Loucy (cell line): ENCODE measurements around the gene WDR1.

Experiments used
- H2AFZ ChIP-seq: fragments of 200-600 bp; sonication (generic); 2 replicates; pipeline ENCODE4 v1.6.0; 2016; ENCODE audit warnings: antibody characterized with exemption, mild to moderate bottlenecking, low read length, moderate library complexity
- H3F3A ChIP-seq: fragments of 200-600 bp; 2 replicates; pipeline ENCODE4 v1.6.0; 2016; ENCODE audit warnings: antibody characterized with exemption, low read depth, mild to moderate bottlenecking
- H3K27me3 ChIP-seq: fragments of 200-600 bp; sonication (generic); 2 replicates; pipeline ENCODE4 v1.6.1; 2014; ENCODE audit warnings: low read length, mild to moderate bottlenecking; ENCODE audit not compliant: insufficient read depth, poor library complexity, severe bottlenecking
- H3K36me3 ChIP-seq: fragments of 200-600 bp; sonication (generic); 2 replicates; pipeline ENCODE4 v1.6.1; 2016; ENCODE audit warnings: low read length; ENCODE audit not compliant: insufficient read depth
- H3K4me1 ChIP-seq: fragments of 200-600 bp; sonication (generic); 2 replicates; pipeline ENCODE4 v1.5.1; 2014; ENCODE audit warnings: low read length, mild to moderate bottlenecking; ENCODE audit not compliant: insufficient read depth, poor library complexity, severe bottlenecking
- H3K4me2 ChIP-seq: fragments of 200-600 bp; sonication (generic); 2 replicates; pipeline ENCODE4 v1.6.0; 2014; ENCODE audit warnings: antibody characterized with exemption, low read length, low read depth, mild to moderate bottlenecking; ENCODE audit not compliant: poor library complexity, severe bottlenecking
- H3K4me3 ChIP-seq: fragments of 200-600 bp; sonication (generic); 2 replicates; pipeline ENCODE4 v1.5.1; 2014; ENCODE audit warnings: low read length, mild to moderate bottlenecking, mixed read lengths; ENCODE audit not compliant: poor library complexity, severe bottlenecking
- H3K79me2 ChIP-seq: fragments of 200-600 bp; sonication (generic); 2 replicates; pipeline ENCODE4 v1.6.1; 2014; ENCODE audit warnings: low read length; ENCODE audit not compliant: insufficient read depth
- H3K9ac ChIP-seq: fragments of 200-600 bp; sonication (generic); 2 replicates; pipeline ENCODE4 v1.6.0; 2014; ENCODE audit warnings: mild to moderate bottlenecking, low read depth, low read length, moderate library complexity; ENCODE audit not compliant: poor library complexity, severe bottlenecking
- H3K9me2 ChIP-seq: fragments of 200-600 bp; sonication (generic); replicated peaks from 2 replicates; pipeline ENCODE4 v1.6.1; 2016; ENCODE audit warnings: low read depth, low read length, mixed read lengths
- H3K9me3 ChIP-seq: fragments of 200-600 bp; sonication (generic); 2 replicates; pipeline ENCODE4 v1.6.1; 2014; ENCODE audit warnings: mild to moderate bottlenecking, antibody characterized with exemption, low read length, low read depth; ENCODE audit not compliant: insufficient read depth
- H4K20me1 ChIP-seq: fragments of 200-600 bp; sonication (generic); 2 replicates; pipeline ENCODE4 v1.6.0; 2014; ENCODE audit warnings: antibody characterized with exemption, low read length, mild to moderate bottlenecking; ENCODE audit not compliant: insufficient read depth, poor library complexity, severe bottlenecking
- EZH2phosphoT487 ChIP-seq: fragments of 200-600 bp; IDR thresholded peaks from 2 replicates; pipeline ENCODE4 v1.6.1; 2018; ENCODE audit warnings: antibody characterized with exemption, mild to moderate bottlenecking, moderate library complexity, borderline replicate concordance
- TF ChIP-seq, protein P1 (sequence below): fragments of 200-600 bp; sonication (generic); conservative IDR thresholded peaks from 2 replicates; pipeline ENCODE4 v1.5.1; 2014; ENCODE audit warnings: mild to moderate bottlenecking, antibody characterized with exemption, low read length

WDR1 gene

DNA sequence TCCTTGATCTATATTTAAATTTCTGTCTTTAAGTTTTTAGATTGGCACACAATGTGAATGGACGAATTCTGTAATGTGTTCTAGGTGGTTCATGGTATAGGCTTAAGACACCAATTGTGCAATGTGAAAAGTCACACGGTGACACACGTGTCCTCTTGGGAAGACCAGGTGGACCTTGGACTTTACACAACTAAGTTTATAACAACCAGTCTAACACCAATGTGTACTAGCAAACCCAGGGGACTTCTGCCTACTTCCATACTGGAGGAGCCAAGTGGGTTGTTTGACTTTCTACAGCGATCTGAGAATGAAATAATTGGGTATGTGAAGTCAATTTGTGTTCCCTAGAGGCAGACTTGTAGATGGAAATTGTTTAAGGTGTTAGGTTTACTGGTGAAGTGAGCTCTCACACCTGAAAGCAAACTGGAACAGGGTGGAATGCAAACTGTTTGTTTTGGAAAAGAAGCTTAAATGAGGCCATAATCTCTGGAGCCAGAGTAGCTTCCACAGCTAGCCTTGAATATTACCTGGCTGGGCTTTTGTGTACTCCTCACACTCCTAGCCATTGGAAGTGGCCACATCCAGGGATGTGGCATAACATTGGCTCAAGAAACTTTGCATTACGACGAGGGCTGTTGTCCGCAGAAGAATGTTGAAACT is 45.9 kb upstream of the WDR1 start:
- peak overlapping the region; percentile 63 for H3K9ac ChIP-seq
- H3K9me3 ChIP-seq: no peaks in the 10 kb centered on the region
- no peaks in the 10 kb centered on the region for H3K9me2 ChIP-seq
- H2AFZ ChIP-seq: no peak overlapping the region
- TF ChIP-seq, protein P1, sequence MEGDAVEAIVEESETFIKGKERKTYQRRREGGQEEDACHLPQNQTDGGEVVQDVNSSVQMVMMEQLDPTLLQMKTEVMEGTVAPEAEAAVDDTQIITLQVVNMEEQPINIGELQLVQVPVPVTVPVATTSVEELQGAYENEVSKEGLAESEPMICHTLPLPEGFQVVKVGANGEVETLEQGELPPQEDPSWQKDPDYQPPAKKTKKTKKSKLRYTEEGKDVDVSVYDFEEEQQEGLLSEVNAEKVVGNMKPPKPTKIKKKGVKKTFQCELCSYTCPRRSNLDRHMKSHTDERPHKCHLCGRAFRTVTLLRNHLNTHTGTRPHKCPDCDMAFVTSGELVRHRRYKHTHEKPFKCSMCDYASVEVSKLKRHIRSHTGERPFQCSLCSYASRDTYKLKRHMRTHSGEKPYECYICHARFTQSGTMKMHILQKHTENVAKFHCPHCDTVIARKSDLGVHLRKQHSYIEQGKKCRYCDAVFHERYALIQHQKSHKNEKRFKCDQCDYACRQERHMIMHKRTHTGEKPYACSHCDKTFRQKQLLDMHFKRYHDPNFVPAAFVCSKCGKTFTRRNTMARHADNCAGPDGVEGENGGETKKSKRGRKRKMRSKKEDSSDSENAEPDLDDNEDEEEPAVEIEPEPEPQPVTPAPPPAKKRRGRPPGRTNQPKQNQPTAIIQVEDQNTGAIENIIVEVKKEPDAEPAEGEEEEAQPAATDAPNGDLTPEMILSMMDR: no peak
- TF ChIP-seq EZH2phosphoT487: no peak
- H4K20me1 ChIP-seq: no peaks in the 10 kb centered on the region
- H3K36me3 ChIP-seq: no peaks in the 10 kb centered on the region
- peak overlapping the region; percentile 56 for H3K4me3 ChIP-seq
- peaks cover 71% of the 10 kb centered on the region for H3K4me1 ChIP-seq
- H3F3A ChIP-seq: peaks cover 7% of the 10 kb centered on the region; the same call in 1 of the 2 replicates
- no peaks in the 10 kb centered on the region for H3K79me2 ChIP-seq
- no peaks in the 10 kb centered on the region for H3K27me3 ChIP-seq
- H3K4me2 ChIP-seq: peak overlapping the region; percentile 72

DNA sequence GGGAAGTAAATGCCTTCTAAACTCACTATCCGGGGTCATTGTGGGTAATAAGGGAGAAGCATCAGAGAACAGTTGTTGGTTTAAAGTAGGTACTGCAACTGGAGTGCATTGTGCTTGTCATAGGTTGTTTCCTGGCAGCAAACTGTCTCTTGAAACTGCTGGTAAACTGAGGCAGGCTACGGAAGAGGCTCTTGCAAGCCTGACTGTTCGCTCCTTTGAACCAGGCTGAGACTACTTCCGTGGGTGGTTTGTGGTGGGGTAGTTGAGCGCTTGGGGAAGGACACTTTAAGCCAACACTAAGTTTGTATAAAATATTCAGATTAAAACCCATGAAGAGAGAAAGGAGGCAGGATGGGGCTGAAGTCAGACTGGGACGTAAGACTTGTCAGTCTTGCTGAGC is 45.2 kb upstream of the WDR1 start:
- no peaks in the 10 kb centered on the region for H3K36me3 ChIP-seq
- no peaks in the 10 kb centered on the region for H3K9me2 ChIP-seq
- peaks cover 7% of the 10 kb centered on the region; the same call in 1 of the 2 replicates for H3F3A ChIP-seq
- H3K4me1 ChIP-seq: peaks cover 71% of the 10 kb centered on the region
- peak overlapping the region; percentile 63 for H3K9ac ChIP-seq
- no peaks in the 10 kb centered on the region for H3K79me2 ChIP-seq
- peak overlapping the region; percentile 72 for H3K4me2 ChIP-seq
- no peaks in the 10 kb centered on the region for H3K9me3 ChIP-seq
- no peaks in the 10 kb centered on the region for H3K27me3 ChIP-seq
- peak overlapping the region; percentile 56 for H3K4me3 ChIP-seq
- peak overlapping the region; percentile 9; the same call in 1 of the 2 replicates for H2AFZ ChIP-seq
- TF ChIP-seq, protein P1: 0 out of 2 replicates have a peak, but pooled peaks have one; percentile 16
- TF ChIP-seq EZH2phosphoT487: no peak
- H4K20me1 ChIP-seq: no peaks in the 10 kb centered on the region

DNA sequence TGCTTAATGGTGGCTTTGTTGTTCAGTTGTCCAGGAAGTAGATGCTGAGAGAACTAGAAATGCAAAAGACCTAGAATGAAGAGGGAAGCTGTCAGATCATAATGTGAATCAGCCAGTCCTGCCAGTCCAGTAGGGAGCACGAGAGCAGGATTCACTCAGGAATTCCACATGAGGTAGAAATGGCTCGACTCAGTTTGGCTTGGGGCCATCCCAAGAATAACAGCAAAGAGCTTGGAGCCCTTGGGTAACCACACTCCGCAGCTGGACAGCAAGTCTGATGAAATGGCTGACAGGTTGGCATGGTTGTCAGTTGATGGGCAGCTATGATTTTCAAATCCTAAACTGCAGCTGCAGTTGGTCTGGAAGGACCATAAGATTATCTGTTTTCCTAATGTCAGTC is 44.5 kb upstream of the WDR1 start:
- H3K27me3 ChIP-seq: no peaks in the 10 kb centered on the region
- H3K4me3 ChIP-seq: peak overlapping the region; percentile 56
- H3K79me2 ChIP-seq: no peaks in the 10 kb centered on the region
- no peaks in the 10 kb centered on the region for H4K20me1 ChIP-seq
- H3K9ac ChIP-seq: peak overlapping the region; percentile 63
- H3F3A ChIP-seq: peaks cover 7% of the 10 kb centered on the region; the same call in 1 of the 2 replicates
- no peaks in the 10 kb centered on the region for H3K36me3 ChIP-seq
- peak overlapping the region; percentile 72 for H3K4me2 ChIP-seq
- no peaks in the 10 kb centered on the region for H3K9me3 ChIP-seq
- TF ChIP-seq, protein P1: no peak
- no peak for TF ChIP-seq EZH2phosphoT487
- H3K4me1 ChIP-seq: peaks cover 73% of the 10 kb centered on the region
- no peaks in the 10 kb centered on the region for H3K9me2 ChIP-seq
- H2AFZ ChIP-seq: peak overlapping the region; percentile 9; the same call in 1 of the 2 replicates
